SH-SY5Y (cell line): ENCODE data around the gene DLG2.

Experiments
- GATA2 ChIP-seq: IDR thresholded peaks from 2 replicates; pipeline ENCODE4 v1.6.1; 2011; ENCODE audit warnings: mild to moderate bottlenecking, low read depth, low read length
- GATA3 ChIP-seq: IDR thresholded peaks from 2 replicates; pipeline ENCODE4 v1.6.1; 2011; ENCODE audit warnings: low read depth, mild to moderate bottlenecking, low read length, moderate library complexity

DNA sequence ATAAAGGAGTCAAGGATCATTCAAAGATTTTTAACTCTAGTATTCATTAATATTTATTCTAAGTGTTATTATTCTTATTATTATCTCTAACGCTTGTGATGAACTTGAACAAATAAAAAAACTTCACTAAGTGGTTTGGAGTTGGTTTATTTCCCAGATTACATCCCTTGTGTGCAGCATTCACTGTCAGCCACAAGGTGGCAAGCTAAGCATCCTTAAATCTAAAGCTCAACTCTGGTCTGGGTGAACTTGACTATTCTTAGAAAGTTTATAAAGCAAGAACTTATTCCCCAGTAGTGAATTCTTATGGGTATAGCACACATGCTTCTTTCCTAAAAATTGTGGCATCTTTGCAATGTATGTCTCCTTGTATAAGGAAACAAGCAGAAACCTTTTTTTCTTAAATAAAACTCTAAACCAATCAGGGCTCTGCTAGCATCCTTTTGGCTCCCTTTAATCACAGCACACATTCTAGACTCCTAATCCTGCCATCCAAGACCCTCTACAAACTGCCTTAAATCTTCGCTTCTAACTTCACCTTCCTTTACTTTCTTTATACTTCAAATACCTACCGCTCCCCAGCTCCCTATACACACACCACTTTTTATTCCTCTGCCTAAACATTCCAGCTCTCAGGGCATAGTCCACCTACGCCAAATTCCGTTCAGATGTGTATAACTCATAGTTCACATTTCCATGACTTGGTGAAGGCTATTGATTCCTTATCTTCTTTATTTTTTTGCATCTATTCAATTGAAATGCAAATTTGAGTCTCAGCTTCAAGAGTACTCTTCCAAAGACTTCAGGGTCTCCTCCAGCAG lies 1068.8 kb downstream of the DLG2 start:
- TF ChIP-seq GATA2 (no peak), GATA3 (no peak)
